ENCODE results near the gene LCE4A. TPM values are rescaled to one million over a fixed set of nuclear protein-coding genes. Genes with fewer than 3 reads are reported as not detected.
"Not testable (repeated sequence)": the region's sequence is repeated elsewhere in the genome, so short reads cannot be mapped to it uniquely, and the experiment has no call there.

The LCE4A gene
- total RNA-seq: not detected
- long read RNA-seq: 0 reads

GRCh38 chr1:152707860-152708259 is at the start of gene LCE4A:
TSS of gene LCE4A (plus strand) at chr1:152708160. CDS start at chr1:152709076, 916 bp downstream.
- DNase-seq (no peak), ATAC-seq (no peak)
- intact Hi-C loops (cut with micrococcal nuclease): no loop called here

GRCh38 chr1:152658649-152659048 is 49.3 kb upstream of the LCE4A start:
- intact Hi-C loops (cut with micrococcal nuclease): no loop called here
- no peak for DNase-seq
- no peak for ATAC-seq

GRCh38 chr1:152663098-152663497 is 44.9 kb upstream of the LCE4A start, which contains the start of gene LCE2D:
TSS of gene LCE2D (plus strand) at chr1:152663380. CDS start at chr1:152664106, 726 bp downstream.
- DNase-seq (no peak), ATAC-seq (no peak)
- intact Hi-C loops (cut with micrococcal nuclease): no loop called here

GRCh38 chr1:152666171-152666570 is 41.8 kb upstream of the LCE4A start:
- not testable (repeated sequence) for ATAC-seq

GRCh38 chr1:152667648-152668047 is 40.3 kb upstream of the LCE4A start:
- no peak for DNase-seq
- no peak for ATAC-seq
- intact Hi-C loops (cut with micrococcal nuclease): no loop called here

More at GRCh38 chr1:152666171-152666570, 41.8 kb upstream of the LCE4A start:
- intact Hi-C loops (cut with micrococcal nuclease); DNase-seq: not testable (repeated sequence)

- ATAC-seq: no peak
- intact Hi-C loops (cut with micrococcal nuclease): no loop called here
- DNase-seq: no peak
Measured at GRCh38 chr1:152673016-152673415, 34.9 kb upstream of the LCE4A start.

- DNase-seq; intact Hi-C loops (cut with micrococcal nuclease); ATAC-seq: not testable (repeated sequence)
Measured at GRCh38 chr1:152674983-152675382, 33.0 kb upstream of the LCE4A start, which contains the start of gene LCE2C. TSS of gene LCE2C (plus strand) at chr1:152675279. CDS start at chr1:152676016, 737 bp downstream.

- DNase-seq (no peak), ATAC-seq (peak; percentile 58)
- intact Hi-C loops (cut with micrococcal nuclease): no loop called here
Measured at GRCh38 chr1:152679459-152679858, 28.5 kb upstream of the LCE4A start.

GRCh38 chr1:152681616-152682015 is 26.3 kb upstream of the LCE4A start:
- no peak for ATAC-seq
- intact Hi-C loops (cut with micrococcal nuclease): no loop called here
- DNase-seq: no peak

GRCh38 chr1:152683846-152684245 is 24.1 kb upstream of the LCE4A start:
- DNase-seq (no peak), ATAC-seq (no peak)
- intact Hi-C loops (cut with micrococcal nuclease): no loop called here

GRCh38 chr1:152685823-152686222 is 22.1 kb upstream of the LCE4A start, which contains the start of gene LCE2B:
TSS of gene LCE2B (plus strand) at chr1:152686123. CDS start at chr1:152686844, 721 bp downstream.
- DNase-seq; ATAC-seq; intact Hi-C loops (cut with micrococcal nuclease): not testable (repeated sequence)

- DNase-seq (no peak), ATAC-seq (no peak)
- intact Hi-C loops (cut with micrococcal nuclease): no loop called here
Measured at GRCh38 chr1:152697701-152698600, 10.0 kb upstream of the LCE4A start, which contains the start of gene LCE2A. TSS of gene LCE2A (plus strand) at chr1:152698345. CDS start at chr1:152698902, 557 bp downstream.

- no peak for ATAC-seq
- no peak for DNase-seq
- intact Hi-C loops (cut with micrococcal nuclease): no loop called here
Measured at GRCh38 chr1:152699746-152700145, 8.2 kb upstream of the LCE4A start.

- intact Hi-C loops (cut with micrococcal nuclease): no loop called here
- ATAC-seq (no peak), DNase-seq (no peak)
Measured at GRCh38 chr1:152718238-152718637, 10.3 kb downstream of the LCE4A start.

GRCh38 chr1:152725261-152725660 is 17.3 kb downstream of the LCE4A start:
- DNase-seq (no peak), ATAC-seq (no peak)
- intact Hi-C loops (cut with micrococcal nuclease): no loop called here

GRCh38 chr1:152728986-152729385 is 21.0 kb downstream of the LCE4A start:
- no peak for DNase-seq
- intact Hi-C loops (cut with micrococcal nuclease): no loop called here
- ATAC-seq: no peak

- no peak for ATAC-seq
- no peak for DNase-seq
- intact Hi-C loops (cut with micrococcal nuclease): no loop called here
Measured at GRCh38 chr1:152735648-152736047, 27.7 kb downstream of the LCE4A start.

- ATAC-seq (no peak), DNase-seq (no peak)
- intact Hi-C loops (cut with micrococcal nuclease): no loop called here
Measured at GRCh38 chr1:152737997-152738396, 30.0 kb downstream of the LCE4A start.

GRCh38 chr1:152739841-152740240 is 31.9 kb downstream of the LCE4A start:
- ATAC-seq (no peak), DNase-seq (no peak)

GRCh38 chr1:152741656-152742055 is 33.7 kb downstream of the LCE4A start:
- ATAC-seq (no peak), DNase-seq (no peak)
- intact Hi-C loops (cut with micrococcal nuclease): no loop called here

More at GRCh38 chr1:152739841-152740240, 31.9 kb downstream of the LCE4A start:
- intact Hi-C loops (cut with micrococcal nuclease): no loop called here

Measured in left ventricle myocardium superior (tissue), 1 donor.